HL-60 (cell line): ENCODE data around the gene PACRG.

ENCODE experiments used
- DNase-seq, 2 experiments: peaks; one replicate each; pipeline ENCODE4 v3.0.0-alpha.2; 2010 to 2020; ENCODE audit warnings: low read depth in 1 of 2, low spot score in 1 of 2
- H3K27ac ChIP-seq: fragments of 250-450 bp; sonication (Bioruptor Pico); replicated peaks from 2 replicates; pipeline ENCODE4 v1.5.1; 2020; ENCODE audit warnings: mild to moderate bottlenecking, moderate library complexity
- H3K27me3 ChIP-seq: fragments of 250-450 bp; sonication (Bioruptor Pico); 2 replicates; pipeline ENCODE4 v1.5.1; 2021; ENCODE audit warnings: mild to moderate bottlenecking, moderate library complexity; ENCODE audit not compliant: insufficient read depth, poor library complexity, severe bottlenecking
- H3K4me3 ChIP-seq: replicated peaks from 2 replicates; pipeline ENCODE4 v1.5.1; 2011; ENCODE audit warnings: mild to moderate bottlenecking, control low read depth, low read length; ENCODE audit not compliant: insufficient read depth
- GABPA ChIP-seq: IDR thresholded peaks from 2 replicates; pipeline ENCODE4 v1.6.1; 2012; ENCODE audit warnings: low read depth
- POLR2AphosphoS5 ChIP-seq: IDR thresholded peaks from 2 replicates; pipeline ENCODE4 v1.6.1; 2012; ENCODE audit warnings: low read depth
- SPI1 ChIP-seq: IDR thresholded peaks from 2 replicates; pipeline ENCODE4 v1.6.1; 2012; ENCODE audit warnings: low read depth, mild to moderate bottlenecking, borderline replicate concordance
- TF ChIP-seq, protein P1 (sequence below): IDR thresholded peaks from one replicate; pipeline ENCODE4 v1.5.1; 2011; ENCODE audit warnings: low read length, control low read depth, inconsistent platforms; ENCODE audit not compliant: insufficient read depth
- TF ChIP-seq, protein P2 (sequence below): IDR thresholded peaks from 2 replicates; pipeline ENCODE4 v1.6.1; 2012; ENCODE audit warnings: low read depth; ENCODE audit not compliant: insufficient replicate concordance

PACRG gene

DNA sequence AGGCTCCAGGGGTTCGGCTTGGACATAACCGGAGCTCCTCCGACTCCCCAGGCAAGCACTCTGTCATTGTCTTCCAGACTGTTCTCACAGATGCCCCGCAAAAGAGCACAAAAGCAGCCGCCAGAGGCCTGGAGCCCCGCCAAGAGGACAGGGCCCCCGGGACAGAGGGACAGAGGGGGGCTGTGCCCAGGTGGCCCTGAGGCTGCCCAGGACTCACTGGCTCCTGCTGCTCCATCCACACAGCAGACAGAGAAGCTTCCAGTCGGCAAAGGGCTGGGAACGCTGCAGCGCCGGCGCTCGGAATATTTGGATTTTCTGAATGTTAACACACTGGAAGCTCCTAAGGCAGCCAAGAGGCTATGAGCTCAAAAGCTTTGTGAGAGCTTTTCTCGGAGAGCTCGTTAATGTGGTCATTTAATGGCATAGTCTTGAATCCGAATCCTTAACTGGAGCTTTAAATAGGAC is 618.8 kb downstream of the PACRG start:
- Histone ChIP-seq H3K27ac (no peak overlapping the region), H3K27me3 (no peaks in the 10 kb centered on the region), H3K4me3 (no peak overlapping the region)
- no peak for DNase-seq
- TF ChIP-seq, protein P1, sequence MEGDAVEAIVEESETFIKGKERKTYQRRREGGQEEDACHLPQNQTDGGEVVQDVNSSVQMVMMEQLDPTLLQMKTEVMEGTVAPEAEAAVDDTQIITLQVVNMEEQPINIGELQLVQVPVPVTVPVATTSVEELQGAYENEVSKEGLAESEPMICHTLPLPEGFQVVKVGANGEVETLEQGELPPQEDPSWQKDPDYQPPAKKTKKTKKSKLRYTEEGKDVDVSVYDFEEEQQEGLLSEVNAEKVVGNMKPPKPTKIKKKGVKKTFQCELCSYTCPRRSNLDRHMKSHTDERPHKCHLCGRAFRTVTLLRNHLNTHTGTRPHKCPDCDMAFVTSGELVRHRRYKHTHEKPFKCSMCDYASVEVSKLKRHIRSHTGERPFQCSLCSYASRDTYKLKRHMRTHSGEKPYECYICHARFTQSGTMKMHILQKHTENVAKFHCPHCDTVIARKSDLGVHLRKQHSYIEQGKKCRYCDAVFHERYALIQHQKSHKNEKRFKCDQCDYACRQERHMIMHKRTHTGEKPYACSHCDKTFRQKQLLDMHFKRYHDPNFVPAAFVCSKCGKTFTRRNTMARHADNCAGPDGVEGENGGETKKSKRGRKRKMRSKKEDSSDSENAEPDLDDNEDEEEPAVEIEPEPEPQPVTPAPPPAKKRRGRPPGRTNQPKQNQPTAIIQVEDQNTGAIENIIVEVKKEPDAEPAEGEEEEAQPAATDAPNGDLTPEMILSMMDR, result no peak
- TF ChIP-seq POLR2AphosphoS5 (no peak), GABPA (no peak), SPI1 (no peak)

DNA sequence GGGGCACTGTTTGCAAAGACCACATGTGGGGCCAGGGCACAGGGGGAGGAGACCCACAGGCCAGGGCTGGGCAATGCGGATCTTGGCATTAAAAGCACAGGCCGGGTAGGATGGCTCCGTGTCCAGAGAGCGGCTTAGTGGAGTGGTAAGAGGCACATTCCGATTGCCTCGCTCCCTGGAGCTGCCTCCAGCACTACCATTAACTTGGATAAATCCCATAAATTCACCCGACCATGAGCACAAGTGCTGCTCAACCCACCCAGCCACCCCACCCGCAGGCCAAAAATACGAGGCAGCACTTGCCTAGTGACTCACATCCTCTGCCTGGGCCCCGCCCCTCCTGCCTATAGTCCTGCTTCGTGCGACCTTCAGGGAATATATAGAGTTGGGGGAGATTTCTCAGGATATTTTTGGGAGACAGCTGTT is 619.3 kb downstream of the PACRG start:
- DNase-seq, result no peak
- Histone ChIP-seq H3K27ac (no peak overlapping the region), H3K27me3 (no peaks in the 10 kb centered on the region), H3K4me3 (no peak overlapping the region)
- TF ChIP-seq SPI1 (no peak), GABPA (no peak), POLR2AphosphoS5 (no peak)
- TF ChIP-seq, protein P2, sequence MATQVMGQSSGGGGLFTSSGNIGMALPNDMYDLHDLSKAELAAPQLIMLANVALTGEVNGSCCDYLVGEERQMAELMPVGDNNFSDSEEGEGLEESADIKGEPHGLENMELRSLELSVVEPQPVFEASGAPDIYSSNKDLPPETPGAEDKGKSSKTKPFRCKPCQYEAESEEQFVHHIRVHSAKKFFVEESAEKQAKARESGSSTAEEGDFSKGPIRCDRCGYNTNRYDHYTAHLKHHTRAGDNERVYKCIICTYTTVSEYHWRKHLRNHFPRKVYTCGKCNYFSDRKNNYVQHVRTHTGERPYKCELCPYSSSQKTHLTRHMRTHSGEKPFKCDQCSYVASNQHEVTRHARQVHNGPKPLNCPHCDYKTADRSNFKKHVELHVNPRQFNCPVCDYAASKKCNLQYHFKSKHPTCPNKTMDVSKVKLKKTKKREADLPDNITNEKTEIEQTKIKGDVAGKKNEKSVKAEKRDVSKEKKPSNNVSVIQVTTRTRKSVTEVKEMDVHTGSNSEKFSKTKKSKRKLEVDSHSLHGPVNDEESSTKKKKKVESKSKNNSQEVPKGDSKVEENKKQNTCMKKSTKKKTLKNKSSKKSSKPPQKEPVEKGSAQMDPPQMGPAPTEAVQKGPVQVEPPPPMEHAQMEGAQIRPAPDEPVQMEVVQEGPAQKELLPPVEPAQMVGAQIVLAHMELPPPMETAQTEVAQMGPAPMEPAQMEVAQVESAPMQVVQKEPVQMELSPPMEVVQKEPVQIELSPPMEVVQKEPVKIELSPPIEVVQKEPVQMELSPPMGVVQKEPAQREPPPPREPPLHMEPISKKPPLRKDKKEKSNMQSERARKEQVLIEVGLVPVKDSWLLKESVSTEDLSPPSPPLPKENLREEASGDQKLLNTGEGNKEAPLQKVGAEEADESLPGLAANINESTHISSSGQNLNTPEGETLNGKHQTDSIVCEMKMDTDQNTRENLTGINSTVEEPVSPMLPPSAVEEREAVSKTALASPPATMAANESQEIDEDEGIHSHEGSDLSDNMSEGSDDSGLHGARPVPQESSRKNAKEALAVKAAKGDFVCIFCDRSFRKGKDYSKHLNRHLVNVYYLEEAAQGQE, result no peak
- TF ChIP-seq, protein P1, result no peak

DNA sequence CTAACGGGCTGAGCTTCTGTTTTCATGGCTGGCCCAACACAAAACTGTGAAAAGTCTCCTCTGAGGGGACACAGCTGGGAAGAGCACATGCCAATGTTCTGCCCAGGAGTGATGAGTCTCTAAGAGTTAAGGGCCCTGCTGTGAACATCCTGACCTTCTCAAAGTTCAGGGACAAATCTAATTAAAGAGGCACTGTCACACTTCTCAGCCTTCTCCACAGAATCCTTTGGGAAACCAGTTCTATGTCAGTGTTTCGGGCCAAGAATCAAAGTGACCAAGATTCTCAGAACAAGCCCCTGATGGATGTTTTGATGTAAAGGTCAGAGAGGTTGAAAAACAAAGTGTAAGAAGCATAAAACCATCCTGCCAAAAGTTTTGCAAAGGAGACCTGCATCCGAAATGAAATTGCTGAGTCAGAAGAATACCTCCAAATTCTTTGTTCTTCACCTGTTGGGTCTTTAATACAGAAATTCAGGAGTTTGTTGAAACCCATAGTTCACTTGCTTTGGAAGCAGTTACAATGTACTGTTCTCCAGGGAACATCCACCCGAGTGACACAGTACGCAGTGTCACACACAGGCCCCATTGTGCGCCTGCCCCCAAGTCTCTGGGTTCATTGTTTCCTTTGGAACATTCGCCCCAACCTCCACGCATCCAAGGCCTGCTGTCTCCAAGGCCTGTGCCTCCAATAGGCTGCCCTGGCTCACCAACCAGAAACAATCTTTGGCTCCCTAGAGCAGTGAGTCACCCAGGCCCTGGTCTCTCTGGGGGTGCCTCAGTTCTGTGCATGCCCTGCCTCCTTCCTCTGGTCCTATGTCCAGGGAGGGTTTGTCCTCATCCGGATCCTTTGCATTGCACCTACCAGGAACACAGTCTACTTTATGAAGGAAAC is 621.3 kb downstream of the PACRG start:
- Histone ChIP-seq H3K4me3 (no peak overlapping the region), H3K27ac (no peak overlapping the region), H3K27me3 (no peaks in the 10 kb centered on the region)
- no peak for DNase-seq
- TF ChIP-seq GABPA (no peak), SPI1 (no peak), POLR2AphosphoS5 (no peak)
- TF ChIP-seq, protein P2, result no peak
- TF ChIP-seq, protein P1, result no peak

DNA sequence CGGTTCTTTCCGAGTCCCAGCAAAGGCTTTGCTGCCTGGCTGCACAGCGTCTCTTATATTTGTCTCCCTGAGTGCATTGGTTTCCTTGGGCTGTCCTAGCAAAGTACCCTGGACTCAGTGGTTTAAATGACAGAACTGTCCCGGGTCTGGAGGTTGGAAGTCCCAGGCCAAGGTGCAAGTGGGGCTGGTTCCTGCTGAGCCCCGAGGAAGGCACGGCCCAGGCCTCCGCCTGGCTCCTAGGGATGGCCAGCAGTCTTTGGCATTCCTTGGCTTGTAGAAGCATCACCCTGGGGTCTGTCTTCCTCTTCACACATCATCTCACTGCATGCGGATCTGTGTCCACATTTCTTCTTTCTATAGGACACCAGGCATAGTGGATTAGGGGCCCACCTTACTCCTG is 621.9 kb downstream of the PACRG start:
- Histone ChIP-seq H3K4me3 (no peak overlapping the region), H3K27ac (no peak overlapping the region), H3K27me3 (no peaks in the 10 kb centered on the region)
- TF ChIP-seq, protein P2, result no peak
- TF ChIP-seq, protein P1, result no peak
- TF ChIP-seq SPI1 (no peak), GABPA (no peak), POLR2AphosphoS5 (no peak)
- DNase-seq, result no peak
